Activated CD8-positive, alpha-beta memory T cell treated with anti-CD3 and anti-CD28 coated beads, Interleukin-2, amount 50 U/mL, for 48 hours (primary cell): ENCODE data around the gene OR6A2.
"Not testable (repeated sequence)": the region's sequence is repeated elsewhere in the genome, so short reads cannot be mapped to it uniquely, and the experiment has no call there.

Experiments
- DNase-seq: peaks from one replicate; pipeline ENCODE4 v3.0.0-alpha.2; 2020

Gene OR6A2

GRCh38 chr11:6799402-6799801, at the start of gene OR6A2:
Gene OR6A2 (minus strand): TSS chr11:6799689. CDS start chr11:6795708, 3,981 bp downstream.
- DNase-seq, result no peak

GRCh38 chr11:6845383-6845782, 45.9 kb upstream of the OR6A2 start, which contains the start of gene OR10A5:
Gene OR10A5 (plus strand): TSS chr11:6845683. CDS start chr11:6845683, 0 bp downstream.
- no peak for DNase-seq

GRCh38 chr11:6844356-6844755, 44.9 kb upstream of the OR6A2 start:
- no peak for DNase-seq

- DNase-seq, result no peak
These were observed 44.2 kb upstream of the OR6A2 start for GRCh38 chr11:6843670-6844069.

- no peak for DNase-seq
These were observed 42.2 kb upstream of the OR6A2 start for GRCh38 chr11:6841694-6842093.

- DNase-seq, result no peak
These were observed 34.5 kb upstream of the OR6A2 start for GRCh38 chr11:6834021-6834420.

GRCh38 chr11:6833356-6833755, 33.9 kb upstream of the OR6A2 start:
- DNase-seq, result no peak

GRCh38 chr11:6828103-6828502, 28.6 kb upstream of the OR6A2 start:
- no peak for DNase-seq

- no peak for DNase-seq
These were observed 25.8 kb upstream of the OR6A2 start for GRCh38 chr11:6825231-6825744.

- DNase-seq, result no peak
These were observed 24.8 kb upstream of the OR6A2 start for GRCh38 chr11:6824136-6824823.

- DNase-seq, result no peak
These were observed 19.5 kb upstream of the OR6A2 start for GRCh38 chr11:6818967-6819366.

- no peak for DNase-seq
These were observed 18.2 kb upstream of the OR6A2 start for GRCh38 chr11:6817694-6818093.

GRCh38 chr11:6813656-6814055, 14.2 kb upstream of the OR6A2 start:
- no peak for DNase-seq

- DNase-seq, result no peak
These were observed 13.0 kb upstream of the OR6A2 start for GRCh38 chr11:6812390-6813005.

- DNase-seq, result not testable (repeated sequence)
These were observed 1.6 kb upstream of the OR6A2 start for GRCh38 chr11:6801075-6801474.

GRCh38 chr11:6794639-6795038, 4.8 kb downstream of the OR6A2 start:
- no peak for DNase-seq

- DNase-seq, result no peak
These were observed 8.9 kb downstream of the OR6A2 start for GRCh38 chr11:6790546-6790945.

- no peak for DNase-seq
These were observed 16.8 kb downstream of the OR6A2 start, which contains the start of gene OR2AG1 for GRCh38 chr11:6782720-6783119. Gene OR2AG1 (plus strand): TSS chr11:6783020. CDS start chr11:6785038, 2,018 bp downstream.

GRCh38 chr11:6780829-6781228, 18.7 kb downstream of the OR6A2 start:
- DNase-seq, result no peak

- DNase-seq, result no peak
These were observed 21.0 kb downstream of the OR6A2 start for GRCh38 chr11:6778518-6778917.

- DNase-seq, result no peak
These were observed 27.3 kb downstream of the OR6A2 start, which contains the start of gene OR2AG2 for GRCh38 chr11:6771926-6772893. Gene OR2AG2 (minus strand): TSS chr11:6771976. CDS start chr11:6768957, 3,019 bp downstream.

- DNase-seq, result no peak
These were observed 42.0 kb downstream of the OR6A2 start for GRCh38 chr11:6757373-6757967.

- no peak for DNase-seq
These were observed 43.5 kb downstream of the OR6A2 start for GRCh38 chr11:6755953-6756347.
